Spleen (tissue), 11 donors: ENCODE results near the gene PTPRN. TPM values are rescaled to one million over a fixed set of nuclear protein-coding genes. Genes with fewer than 3 reads are reported as not detected.

Experiments
- DNase-seq: peaks from one replicate; pipeline ENCODE4 v3.0.0-alpha.2; 2020
- H3K27ac ChIP-seq, 8 donors: fragments of 200-600 bp; sonication (generic) in 7 of 8; 1 replicate in 4 of 8; 2 replicates in 4 of 8; pipeline versions ENCODE4 v1.5.0 to v1.8.0; 2016 to 2021; ENCODE audit warnings: inconsistent platforms in 4 of 8, mild to moderate bottlenecking in 4 of 8, moderate library complexity in 1 of 8
- H3K27me3 ChIP-seq, 7 donors: fragments of 200-600 bp; sonication (generic) in 6 of 7; replicated peaks in 1 of 7; 1 replicate in 4 of 7; 2 replicates in 3 of 7; pipeline versions ENCODE4 v1.5.0 to v1.8.0; 2016 to 2021; ENCODE audit warnings: inconsistent platforms in 3 of 7, mild to moderate bottlenecking in 1 of 7
- H3K36me3 ChIP-seq, 6 donors: fragments of 200-600 bp; sonication (generic) in 5 of 6; 1 replicate in 4 of 6; 2 replicates in 2 of 6; pipeline versions ENCODE4 v1.5.0 to v1.8.0; 2016 to 2021; ENCODE audit warnings: inconsistent platforms in 2 of 6
- H3K4me1 ChIP-seq, 6 donors: fragments of 200-600 bp; sonication (generic) in 5 of 6; 1 replicate in 3 of 6; 2 replicates in 3 of 6; pipeline versions ENCODE4 v1.5.0 to v1.8.0; 2016 to 2021; ENCODE audit warnings: inconsistent platforms in 3 of 6
- H3K4me3 ChIP-seq, 8 donors: fragments of 200-600 bp; sonication (generic) in 7 of 8; 1 replicate in 4 of 8; 2 replicates in 4 of 8; pipeline versions ENCODE4 v1.5.0 to v1.8.0; 2016 to 2021; ENCODE audit warnings: inconsistent platforms in 4 of 8, mild to moderate bottlenecking in 4 of 8, moderate library complexity in 2 of 8
- H3K9me3 ChIP-seq, 8 donors: fragments of 200-600 bp; sonication (generic) in 7 of 8; 1 replicate in 4 of 8; 2 replicates in 4 of 8; pipeline versions ENCODE4 v1.5.0 to v1.8.0; 2016 to 2021; ENCODE audit warnings: inconsistent platforms in 4 of 8
- CTCF ChIP-seq, 11 experiments: fragments of 200-600 bp in 7 of 11; fragments of 450-650 bp in 4 of 11; sonication (generic) in 4 of 11; IDR thresholded peaks in 8 of 11; conservative IDR thresholded peaks in 3 of 11; 1 replicate in 7 of 11; 2 replicates in 4 of 11; pipeline versions ENCODE4 v1.4.0 to v1.8.0; 2016 to 2021; ENCODE audit warnings: antibody characterized with exemption in 11 of 11, inconsistent platforms in 4 of 11, mild to moderate bottlenecking in 1 of 11
- POLR2A ChIP-seq, 3 donors: fragments of 450-650 bp; IDR thresholded peaks; one replicate each; pipeline ENCODE4 v1.5.1; 2017; ENCODE audit warnings: antibody characterized with exemption in 3 of 3, mild to moderate bottlenecking in 1 of 3
- POLR2AphosphoS5 ChIP-seq, 3 donors: sonication (generic); formaldehyde crosslinking; IDR thresholded peaks; one replicate each; pipeline ENCODE4 v1.5.1; 2017; ENCODE audit warnings: antibody characterized with exemption in 3 of 3
- WGBS, 5 donors: extraction: QIAGEN DNeasy Blood & Tissue Kit in 3 of 5; methylation state at CpG; one replicate each; pipeline versions ENCODE4 v1.1.5 to v1.1.7; 2013 to 2018; 5-methylcytosine and 5-hydroxymethylcytosine counted together
- intact Hi-C: fragments of 100-400 bp; cut with DNase I; formaldehyde crosslinking; loops from one replicate; pipeline ENCODE4 v1.15.0; 2023; ENCODE audit warnings: low total_unique reads
- polyA plus RNA-seq, 3 donors: library from polyadenylated mRNA; stranded (reverse); fragments of 200-250 nt; gene quantifications; one replicate each; pipeline ENCODE4 v1.2.1, GENCODE V29; 2013
- total RNA-seq, 7 donors: library from RNA; depleted of rRNA in 3 of 7; stranded (reverse); fragments of >200 nt in 3 of 7; fragmentation: NEBNext Ultra II Directional in 4 of 7; extraction: Animal tissue kit (Norgen Biotek cat#: 25700) in 4 of 7; gene quantifications; one replicate each; pipeline versions ENCODE4 v1.1.0 to v1.2.1, GENCODE V29; 2016 to 2021
- donor health status: healthy with polysubstance abuse.
- donor health status: DM: no; HTN: no; CAD: no; lungs with moderate emphysema.
- donor health status: DM: no; HTN: no; CAD: no.
- donor health status: Bipolar disorder and iron deficiency.
- donor health status: healthy.
- donor health status: DM: no; HTN: no; CAD: no.
- donor health status: DM: yes; HTN: yes; CAD: no.

The PTPRN gene
- total and polyA plus RNA-seq, 10 donors = 0.06 to 0.12 TPM; not detected in 8

GRCh38 chr2:219354582-219354981 is 45.4 kb upstream of the PTPRN start:
- Histone ChIP-seq H3K27ac (no peak overlapping the region), H3K4me3 (no peak overlapping the region), H3K4me1 (peaks cover 0 to 25% (median 10%) of the 10 kb centered on the region in 6 donors), H3K27me3 (peaks cover 0 to 94% (median 27%) of the 10 kb centered on the region in 7 donors), H3K36me3 (no peaks in the 10 kb centered on the region), H3K9me3 (no peaks in the 10 kb centered on the region)
- no peak for DNase-seq
- no peak for TF ChIP-seq POLR2AphosphoS5 (IDR thresholded peaks at IDR 0.05)
- 55 to 74% (median 61%) methylated on average over 4 of the region's 4 CpGs for WGBS, 5 donors
- intact Hi-C loops = no loop called here

DNA sequence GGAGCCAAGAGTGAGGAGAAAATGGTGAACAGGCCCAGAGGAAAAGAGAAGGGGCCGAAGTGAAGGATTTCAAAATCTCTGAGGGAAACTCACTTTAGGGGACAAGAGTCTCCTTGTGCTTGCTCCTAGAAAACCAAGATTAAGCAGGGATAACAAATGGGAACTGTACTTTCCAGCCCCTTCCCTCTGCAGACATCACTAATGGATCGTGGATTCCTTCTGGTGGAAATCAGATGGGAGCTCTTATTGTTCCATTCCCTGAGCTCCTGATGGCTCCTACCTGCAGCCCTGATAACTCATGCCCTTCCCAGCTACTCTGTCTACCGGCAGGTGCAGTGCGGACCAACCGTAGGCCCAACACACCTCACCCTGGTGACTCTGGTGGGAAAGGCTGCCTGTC is 43.9 kb upstream of the PTPRN start:
- Histone ChIP-seq H3K36me3 (no peaks in the 10 kb centered on the region), H3K4me3 (no peak overlapping the region), H3K27ac (no peak overlapping the region), H3K9me3 (no peaks in the 10 kb centered on the region), H3K27me3 (peaks cover 0 to 85% (median 19%) of the 10 kb centered on the region in 7 donors), H3K4me1 (peaks cover 0 to 17% (median 4%) of the 10 kb centered on the region in 6 donors)
- no peak for DNase-seq
- TF ChIP-seq CTCF (IDR thresholded peaks at IDR 0.05 in 8 of 11, conservative IDR thresholded peaks at IDR 0.05 in 3 of 11) (no peak), POLR2A (IDR thresholded peaks at IDR 0.05) (no peak), POLR2AphosphoS5 (IDR thresholded peaks at IDR 0.05) (no peak)
- intact Hi-C loops = no loop called here
- WGBS, 5 donors = 69 to 86% (median 81%) methylated on average over 5 of the region's 5 CpGs

- intact Hi-C loops = no loop called here
- Histone ChIP-seq H3K36me3 (no peaks in the 10 kb centered on the region), H3K4me3 (no peak overlapping the region), H3K27me3 (peaks cover 0 to 79% (median 13%) of the 10 kb centered on the region in 7 donors), H3K27ac (no peak overlapping the region), H3K4me1 (peaks cover 0 to 11% (median 0%) of the 10 kb centered on the region in 6 donors), H3K9me3 (no peaks in the 10 kb centered on the region)
- WGBS, 5 donors = 5 to 10% (median 8%) methylated on average over 5 of the region's 5 CpGs
- DNase-seq = no peak
- TF ChIP-seq CTCF (IDR thresholded peaks at IDR 0.05 in 8 of 11, conservative IDR thresholded peaks at IDR 0.05 in 3 of 11) (peak; percentile 6 to 68 (median 52)), POLR2AphosphoS5 (IDR thresholded peaks at IDR 0.05) (no peak)
Observed at GRCh38 chr2:219352448-219353023, 43.3 kb upstream of the PTPRN start.

DNA sequence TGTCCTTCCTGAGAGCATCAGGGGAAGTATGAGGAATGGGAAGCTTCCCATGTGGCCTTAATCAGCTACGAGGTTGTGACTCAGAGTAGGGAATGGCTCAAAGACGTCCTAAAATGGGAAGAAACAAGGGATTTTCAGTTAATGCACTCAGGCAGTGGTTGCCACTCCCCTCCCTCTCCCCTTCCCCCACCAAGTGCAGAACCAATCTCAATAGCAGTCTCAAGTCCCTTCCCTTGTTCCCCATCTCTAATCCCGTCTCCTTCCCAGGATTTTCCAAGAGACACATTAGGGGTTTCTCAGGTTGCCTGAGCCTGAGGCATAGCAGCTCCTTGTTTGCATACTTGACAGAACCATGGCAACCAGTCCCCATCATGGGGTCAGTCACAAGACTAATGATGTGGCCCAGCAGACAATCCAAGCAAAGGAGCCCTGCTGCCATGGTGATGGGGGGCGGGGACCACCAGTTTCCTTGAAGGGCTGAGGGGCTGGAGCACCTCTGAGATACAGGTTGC is 41.6 kb upstream of the PTPRN start:
- no peaks in the 10 kb centered on the region for H3K36me3 ChIP-seq
- H3K9me3 ChIP-seq = no peaks in the 10 kb centered on the region
- no peak for DNase-seq
- H3K27ac ChIP-seq = no peak overlapping the region
- peaks cover 0 to 61% (median 0%) of the 10 kb centered on the region in 7 donors for H3K27me3 ChIP-seq
- intact Hi-C loops = no loop called here
- H3K4me3 ChIP-seq = no peak overlapping the region
- no peak for TF ChIP-seq POLR2AphosphoS5 (IDR thresholded peaks at IDR 0.05)
- TF ChIP-seq CTCF (IDR thresholded peaks at IDR 0.05 in 8 of 11, conservative IDR thresholded peaks at IDR 0.05 in 3 of 11) = no peak
- no peak for TF ChIP-seq POLR2A (IDR thresholded peaks at IDR 0.05)
- no peaks in the 10 kb centered on the region for H3K4me1 ChIP-seq
- 36 to 65% (median 48%) methylated on average over 4 of the region's 4 CpGs for WGBS, 5 donors
